ENCODE measurements around the gene BAK1. TPM values are rescaled to one million over a fixed set of nuclear protein-coding genes. Genes with fewer than 3 reads are reported as not detected.

Gene BAK1
- polyA plus RNA-seq, 1 donor from 2014 or later, result 15.4 TPM

GRCh38 chr6:33552252-33552651 lies 27.8 kb downstream of the BAK1 start:
- no peak overlapping the region for H3K27ac ChIP-seq (ENCODE audit: low read length)
- H3K79me2 ChIP-seq (replicated peaks; ENCODE audit: insufficient read depth, low read length), result no peaks in the 10 kb centered on the region
- TF ChIP-seq POLR2AphosphoS5 (IDR thresholded peaks at IDR 0.05) (no peak), MXI1 (conservative IDR thresholded peaks at IDR 0.05; ENCODE audit: poor library complexity, severe bottlenecking) (no peak), TAF1 (IDR thresholded peaks at IDR 0.05; ENCODE audit: low read depth) (no peak), EP300 (conservative IDR thresholded peaks at IDR 0.05; ENCODE audit: poor library complexity, severe bottlenecking) (no peak), CTCF (IDR thresholded peaks at IDR 0.05; ENCODE audit: poor library complexity, severe bottlenecking) (no peak), SMC3 (conservative IDR thresholded peaks at IDR 0.05; ENCODE audit: poor library complexity) (no peak), RAD21 (conservative IDR thresholded peaks at IDR 0.05) (no peak), REST (IDR thresholded peaks at IDR 0.05; ENCODE audit: borderline replicate concordance) (no peak), EZH2 (IDR thresholded peaks at IDR 0.05; ENCODE audit: borderline replicate concordance, insufficient read depth, low read length, poor library complexity, severe bottlenecking) (no peak)
- no peaks in the 10 kb centered on the region for H3K9me2 ChIP-seq (ENCODE audit: insufficient read depth, low read length)
- H3K4me2 ChIP-seq (ENCODE audit: low read length), result no peak overlapping the region
- H3K4me3 ChIP-seq (ENCODE audit: low read length), result no peak overlapping the region
- no peaks in the 10 kb centered on the region for H3K27me3 ChIP-seq (ENCODE audit: insufficient read depth, low read depth, low read length)
- no peaks in the 10 kb centered on the region for H3F3A ChIP-seq (ENCODE audit: insufficient read depth, low read length, poor library complexity, severe bottlenecking)
- no peaks in the 10 kb centered on the region for H3K36me3 ChIP-seq (ENCODE audit: insufficient read depth, low read length)
- no peaks in the 10 kb centered on the region for H3K9me3 ChIP-seq (ENCODE audit: low read length)
- H2AFZ ChIP-seq (ENCODE audit: low read depth, low read length), result no peak overlapping the region
- H4K20me1 ChIP-seq (ENCODE audit: insufficient read depth), result no peaks in the 10 kb centered on the region
- H3K9ac ChIP-seq (ENCODE audit: low read length), result no peak overlapping the region

GRCh38 chr6:33551538-33551937 lies 28.5 kb downstream of the BAK1 start:
- Histone ChIP-seq H3K9ac (ENCODE audit: low read length) (no peak overlapping the region), H3K36me3 (ENCODE audit: insufficient read depth, low read length) (no peaks in the 10 kb centered on the region), H3K4me3 (ENCODE audit: low read length) (no peak overlapping the region), H3K4me2 (ENCODE audit: low read length) (no peak overlapping the region), H4K20me1 (ENCODE audit: insufficient read depth) (no peaks in the 10 kb centered on the region), H3K27me3 (ENCODE audit: insufficient read depth, low read depth, low read length) (no peaks in the 10 kb centered on the region), H3K27ac (ENCODE audit: low read length) (no peak overlapping the region), H3K9me2 (ENCODE audit: insufficient read depth, low read length) (no peaks in the 10 kb centered on the region), H3K79me2 (replicated peaks; ENCODE audit: insufficient read depth, low read length) (no peaks in the 10 kb centered on the region), H2AFZ (ENCODE audit: low read depth, low read length) (no peak overlapping the region), H3K9me3 (ENCODE audit: low read length) (no peaks in the 10 kb centered on the region), H3F3A (ENCODE audit: insufficient read depth, low read length, poor library complexity, severe bottlenecking) (no peaks in the 10 kb centered on the region)
- TF ChIP-seq EZH2 (IDR thresholded peaks at IDR 0.05; ENCODE audit: borderline replicate concordance, insufficient read depth, low read length, poor library complexity, severe bottlenecking), result no peak
- no peak for TF ChIP-seq EP300 (conservative IDR thresholded peaks at IDR 0.05; ENCODE audit: poor library complexity, severe bottlenecking)

GRCh38 chr6:33549896-33550295 lies 30.2 kb downstream of the BAK1 start:
- Histone ChIP-seq H3K27ac (ENCODE audit: low read length) (no peak overlapping the region), H3F3A (ENCODE audit: insufficient read depth, low read length, poor library complexity, severe bottlenecking) (no peaks in the 10 kb centered on the region), H3K9me2 (ENCODE audit: insufficient read depth, low read length) (no peaks in the 10 kb centered on the region), H3K79me2 (replicated peaks; ENCODE audit: insufficient read depth, low read length) (no peaks in the 10 kb centered on the region), H3K9ac (ENCODE audit: low read length) (no peak overlapping the region), H3K36me3 (ENCODE audit: insufficient read depth, low read length) (no peaks in the 10 kb centered on the region), H4K20me1 (ENCODE audit: insufficient read depth) (no peaks in the 10 kb centered on the region), H3K27me3 (ENCODE audit: insufficient read depth, low read depth, low read length) (no peaks in the 10 kb centered on the region), H3K4me2 (ENCODE audit: low read length) (no peak overlapping the region), H3K4me3 (ENCODE audit: low read length) (no peak overlapping the region), H3K9me3 (ENCODE audit: low read length) (no peaks in the 10 kb centered on the region), H2AFZ (ENCODE audit: low read depth, low read length) (no peak overlapping the region)
- TF ChIP-seq SMC3 (conservative IDR thresholded peaks at IDR 0.05; ENCODE audit: poor library complexity), result no peak

All from neural cell (in vitro differentiated cells).